Neuron (in vitro differentiated cells): ENCODE results near the gene KPNA6.
"Not testable (repeated sequence)": the region's sequence is repeated elsewhere in the genome, so short reads cannot be mapped to it uniquely, and the experiment has no call there.

Experiments used
- H2AFZ ChIP-seq: one replicate; pipeline ENCODE4 v1.6.1; 2013; ENCODE audit warnings: low read depth, mild to moderate bottlenecking, inconsistent platforms, low read length, moderate library complexity
- H3K27me3 ChIP-seq: one replicate; pipeline ENCODE4 v1.6.1; 2013; ENCODE audit warnings: low read length; ENCODE audit not compliant: insufficient read depth
- H3K36me3 ChIP-seq: one replicate; pipeline ENCODE4 v1.6.1; 2013; ENCODE audit warnings: low read length; ENCODE audit not compliant: insufficient read depth
- H3K4me1 ChIP-seq: one replicate; pipeline ENCODE4 v1.6.1; 2013; ENCODE audit warnings: low read length; ENCODE audit not compliant: insufficient read depth
- H3K4me3 ChIP-seq: 2 replicates; pipeline ENCODE4 v1.5.1; 2013; ENCODE audit warnings: mild to moderate bottlenecking, low read length, moderate library complexity
- H3K9me3 ChIP-seq: one replicate; pipeline ENCODE4 v1.6.1; 2013; ENCODE audit warnings: low read length

The KPNA6 gene

GRCh38 chr1:32107742-32108661 is at the start of gene KPNA6:
Gene KPNA6 (plus strand): TSS chr1:32108056. CDS start chr1:32108131, 75 bp downstream.
- Histone ChIP-seq H3K4me1 (peaks cover 6% of the 10 kb centered on the region), H3K4me3 (peak within 1 kb of the TSS; percentile 96), H3K36me3 (peaks cover 3% of the 10 kb centered on the region), H2AFZ (peak within 1 kb of the TSS; percentile 92), H3K9me3 (no peaks in the 10 kb centered on the region), H3K27me3 (no peaks in the 10 kb centered on the region)

GRCh38 chr1:32060914-32061313 is 46.9 kb upstream of the KPNA6 start:
- Histone ChIP-seq H3K36me3 (peaks cover 59% of the 10 kb centered on the region), H3K9me3 (no peaks in the 10 kb centered on the region), H2AFZ (no peak overlapping the region), H3K27me3 (no peaks in the 10 kb centered on the region), H3K4me1 (peaks cover 20% of the 10 kb centered on the region), H3K4me3 (no peak overlapping the region)

- H3K9me3 ChIP-seq, result no peaks in the 10 kb centered on the region
- H3K27me3 ChIP-seq, result no peaks in the 10 kb centered on the region
- H2AFZ ChIP-seq, result no peak overlapping the region
- H3K36me3 ChIP-seq, result peaks cover 49% of the 10 kb centered on the region
- H3K4me1 ChIP-seq, result peaks cover 20% of the 10 kb centered on the region
- H3K4me3 ChIP-seq, result no peak overlapping the region
These were observed 45.0 kb upstream of the KPNA6 start for GRCh38 chr1:32062867-32063230.

DNA sequence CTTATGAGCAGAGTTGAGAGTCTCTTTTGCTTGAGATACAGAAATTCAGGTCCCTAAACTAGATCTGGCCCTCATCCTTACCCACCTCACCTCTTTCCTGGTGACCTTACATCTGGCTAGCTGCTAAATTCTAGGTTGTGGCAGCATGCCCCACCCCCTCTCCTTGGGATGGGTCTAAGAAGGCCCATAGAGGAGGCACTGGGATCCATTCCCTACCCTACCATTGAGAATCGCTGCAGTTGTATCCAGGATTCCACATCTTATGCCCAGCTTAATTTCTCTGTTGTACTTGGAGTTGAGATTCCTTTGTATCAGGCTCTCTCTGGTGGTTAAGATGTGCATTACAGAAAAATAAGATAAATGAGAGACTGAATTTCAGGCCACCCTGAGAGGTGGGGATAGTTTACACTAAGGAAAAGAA is 44.6 kb upstream of the KPNA6 start:
- Histone ChIP-seq H2AFZ (no peak overlapping the region), H3K9me3 (no peaks in the 10 kb centered on the region), H3K27me3 (no peaks in the 10 kb centered on the region), H3K4me1 (peaks cover 21% of the 10 kb centered on the region), H3K36me3 (peaks cover 44% of the 10 kb centered on the region), H3K4me3 (no peak overlapping the region)

DNA sequence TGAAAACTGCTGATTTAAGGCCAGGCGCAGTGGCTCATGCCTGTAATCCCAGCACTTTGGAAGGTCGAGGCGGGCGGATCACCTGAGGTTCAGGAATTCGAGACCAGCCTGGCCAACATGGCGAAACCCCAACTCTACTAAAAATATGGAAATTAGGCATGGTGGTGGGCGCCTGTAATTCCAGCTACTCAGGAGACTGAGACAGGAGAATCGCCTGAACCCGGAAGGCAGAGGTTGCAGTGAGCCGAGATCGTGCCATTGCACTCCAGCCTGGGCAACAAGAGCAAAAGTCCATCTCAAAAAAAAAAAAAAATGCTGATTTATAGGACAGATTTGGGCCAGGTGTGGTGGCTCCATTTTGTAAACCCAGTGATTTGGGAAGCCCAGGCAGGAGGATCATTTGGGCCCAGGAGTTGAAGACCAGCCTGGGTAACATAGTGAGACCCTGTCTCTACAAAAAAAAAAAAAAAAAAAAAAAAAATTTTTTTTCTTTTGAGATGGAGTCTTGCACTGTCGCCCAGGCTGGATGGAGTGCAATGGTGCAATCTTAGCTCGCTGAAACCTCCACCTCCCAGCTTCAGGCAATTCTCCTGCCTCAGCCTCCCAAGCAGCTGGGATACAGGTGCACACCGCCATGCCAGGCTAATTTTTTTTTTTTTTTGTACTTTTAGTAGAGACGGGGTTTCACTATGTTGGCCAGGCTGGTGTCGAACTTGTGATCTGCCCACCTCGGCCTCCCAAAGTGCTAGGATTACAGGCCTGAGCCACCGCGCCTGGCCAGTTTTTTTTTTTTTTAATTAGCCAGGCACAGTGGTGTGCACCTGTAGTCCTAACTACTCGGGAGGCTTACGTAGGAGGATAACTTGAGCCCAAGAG is 42.0 kb upstream of the KPNA6 start:
- H3K9me3 ChIP-seq, H3K27me3 ChIP-seq, H2AFZ ChIP-seq, H3K4me3 ChIP-seq: not testable (repeated sequence)
- H3K36me3 ChIP-seq, result peaks cover 22% of the 10 kb centered on the region
- peaks cover 28% of the 10 kb centered on the region for H3K4me1 ChIP-seq

GRCh38 chr1:32066489-32066873 is 41.4 kb upstream of the KPNA6 start:
- H3K4me3 ChIP-seq, result no peak overlapping the region
- H3K9me3 ChIP-seq, result no peaks in the 10 kb centered on the region
- H3K4me1 ChIP-seq, result peaks cover 24% of the 10 kb centered on the region
- H3K36me3 ChIP-seq, result peaks cover 15% of the 10 kb centered on the region
- no peak overlapping the region for H2AFZ ChIP-seq
- H3K27me3 ChIP-seq, result no peaks in the 10 kb centered on the region

- no peaks in the 10 kb centered on the region for H3K9me3 ChIP-seq
- no peak overlapping the region for H3K4me3 ChIP-seq
- H3K4me1 ChIP-seq, result peaks cover 18% of the 10 kb centered on the region
- no peaks in the 10 kb centered on the region for H3K27me3 ChIP-seq
- no peaks in the 10 kb centered on the region for H3K36me3 ChIP-seq
- no peak overlapping the region for H2AFZ ChIP-seq
These were observed 38.8 kb upstream of the KPNA6 start for GRCh38 chr1:32068957-32069588.

GRCh38 chr1:32071758-32072621 is 35.9 kb upstream of the KPNA6 start:
- Histone ChIP-seq H3K4me1 (peaks cover 20% of the 10 kb centered on the region), H3K36me3 (peaks cover 21% of the 10 kb centered on the region), H3K4me3 (peak overlapping the region; percentile 78), H2AFZ (peak overlapping the region; percentile 46), H3K27me3 (no peaks in the 10 kb centered on the region), H3K9me3 (no peaks in the 10 kb centered on the region)

GRCh38 chr1:32072622-32073298 is 35.1 kb upstream of the KPNA6 start, which contains the start of gene TMEM39B:
Gene TMEM39B (plus strand): TSS chr1:32072939. CDS start chr1:32073048, 109 bp downstream.
- no peaks in the 10 kb centered on the region for H3K27me3 ChIP-seq
- H2AFZ ChIP-seq, result peak within 1 kb of the TSS; percentile 46
- no peaks in the 10 kb centered on the region for H3K9me3 ChIP-seq
- peaks cover 20% of the 10 kb centered on the region for H3K4me1 ChIP-seq
- H3K36me3 ChIP-seq, result peaks cover 29% of the 10 kb centered on the region
- H3K4me3 ChIP-seq, result peak within 1 kb of the TSS; percentile 78

DNA sequence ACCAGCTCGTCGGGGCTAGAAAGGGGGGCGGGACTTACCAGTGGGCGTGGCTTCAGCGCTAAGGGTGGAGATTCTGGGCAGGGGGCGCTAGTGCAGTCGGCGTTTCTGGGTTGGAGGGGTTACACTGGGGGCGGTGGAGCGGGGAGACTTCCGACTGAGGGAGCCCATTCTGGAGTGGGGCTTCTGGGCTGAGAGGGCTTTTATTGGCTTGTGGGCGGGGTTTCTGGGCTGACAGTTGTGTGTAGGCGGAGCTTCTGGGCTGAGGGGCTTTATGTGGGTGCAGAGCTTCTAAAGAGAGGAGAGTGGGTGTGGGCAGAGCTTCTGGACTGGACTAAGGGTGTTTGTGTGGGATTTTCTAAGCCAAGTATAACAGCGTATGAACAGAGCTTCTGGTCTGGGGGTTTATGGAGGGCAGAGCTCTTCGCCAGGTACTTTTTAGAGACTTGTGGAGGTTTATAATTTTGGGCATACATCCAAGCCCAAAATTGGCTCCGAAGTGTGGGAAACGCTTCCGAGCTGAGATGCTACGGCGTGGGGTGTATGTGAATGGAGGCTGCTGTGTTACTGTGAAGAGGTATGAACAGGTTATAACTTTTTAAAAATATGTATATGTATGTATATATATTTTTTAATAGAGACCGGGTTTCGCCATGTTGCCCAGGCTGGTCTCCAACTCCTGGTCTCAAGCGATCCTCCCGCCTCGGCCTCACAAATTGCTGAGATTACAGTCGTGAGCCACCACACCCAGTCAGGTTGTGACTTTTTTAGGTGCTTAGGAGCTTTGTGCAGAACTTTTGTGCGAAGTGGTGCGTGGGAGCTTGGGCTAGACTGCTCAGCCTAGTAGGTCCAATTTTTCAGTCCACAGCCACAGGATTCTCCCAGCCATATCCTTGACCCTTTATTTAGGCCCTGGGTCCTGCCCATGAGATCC is 34.3 kb upstream of the KPNA6 start:
- Histone ChIP-seq H3K27me3 (no peaks in the 10 kb centered on the region), H3K4me3 (peak overlapping the region; percentile 78), H3K9me3 (no peaks in the 10 kb centered on the region), H3K4me1 (peaks cover 16% of the 10 kb centered on the region), H2AFZ (peak overlapping the region; percentile 4), H3K36me3 (peaks cover 36% of the 10 kb centered on the region)

DNA sequence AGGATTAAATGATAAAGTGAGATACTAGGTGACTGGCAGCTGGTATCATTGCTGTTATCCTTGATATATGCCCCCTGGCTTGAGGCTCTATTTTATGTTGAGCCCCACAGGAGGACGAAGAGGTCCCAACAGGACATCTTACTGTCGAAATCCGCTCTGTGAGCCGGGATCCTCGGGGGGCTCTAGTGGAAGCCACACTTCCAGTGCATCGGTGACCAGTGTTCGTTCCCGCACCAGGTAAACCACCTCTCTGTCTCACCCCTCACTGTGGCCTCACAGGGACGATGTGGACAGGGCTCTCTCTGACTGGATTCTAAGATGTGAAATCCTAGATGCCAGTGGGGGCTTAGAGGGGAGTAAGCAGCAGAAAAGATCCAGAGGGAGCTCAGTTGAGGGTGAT is 33.0 kb upstream of the KPNA6 start:
- H3K36me3 ChIP-seq, result peaks cover 41% of the 10 kb centered on the region

More for the DNA sequence above, 33.0 kb upstream of the KPNA6 start:
- no peaks in the 10 kb centered on the region for H3K9me3 ChIP-seq
- no peak overlapping the region for H2AFZ ChIP-seq
- H3K27me3 ChIP-seq, result no peaks in the 10 kb centered on the region
- peaks cover 12% of the 10 kb centered on the region for H3K4me1 ChIP-seq
- H3K4me3 ChIP-seq, result no peak overlapping the region
